Vagina (tissue), 2 donors: Measurements from ENCODE around the gene WDR54.

ENCODE experiments used
- POLR2A ChIP-seq, 2 donors: fragments of 450-650 bp; IDR thresholded peaks; one replicate each; pipeline ENCODE4 v1.6.1; 2017; ENCODE audit warnings: antibody characterized with exemption in 2 of 2, mild to moderate bottlenecking in 2 of 2, moderate library complexity in 2 of 2
- TF ChIP-seq, protein P1 (sequence below), 3 experiments: fragments of 450-650 bp in 2 of 3; fragments of 200-600 bp in 1 of 3; sonication (generic) in 1 of 3; IDR thresholded peaks; one replicate each; pipeline ENCODE4 v1.5.1; 2017 to 2019; ENCODE audit warnings: antibody characterized with exemption in 3 of 3, mild to moderate bottlenecking in 2 of 3, moderate library complexity in 2 of 3

- TF ChIP-seq, protein P1, sequence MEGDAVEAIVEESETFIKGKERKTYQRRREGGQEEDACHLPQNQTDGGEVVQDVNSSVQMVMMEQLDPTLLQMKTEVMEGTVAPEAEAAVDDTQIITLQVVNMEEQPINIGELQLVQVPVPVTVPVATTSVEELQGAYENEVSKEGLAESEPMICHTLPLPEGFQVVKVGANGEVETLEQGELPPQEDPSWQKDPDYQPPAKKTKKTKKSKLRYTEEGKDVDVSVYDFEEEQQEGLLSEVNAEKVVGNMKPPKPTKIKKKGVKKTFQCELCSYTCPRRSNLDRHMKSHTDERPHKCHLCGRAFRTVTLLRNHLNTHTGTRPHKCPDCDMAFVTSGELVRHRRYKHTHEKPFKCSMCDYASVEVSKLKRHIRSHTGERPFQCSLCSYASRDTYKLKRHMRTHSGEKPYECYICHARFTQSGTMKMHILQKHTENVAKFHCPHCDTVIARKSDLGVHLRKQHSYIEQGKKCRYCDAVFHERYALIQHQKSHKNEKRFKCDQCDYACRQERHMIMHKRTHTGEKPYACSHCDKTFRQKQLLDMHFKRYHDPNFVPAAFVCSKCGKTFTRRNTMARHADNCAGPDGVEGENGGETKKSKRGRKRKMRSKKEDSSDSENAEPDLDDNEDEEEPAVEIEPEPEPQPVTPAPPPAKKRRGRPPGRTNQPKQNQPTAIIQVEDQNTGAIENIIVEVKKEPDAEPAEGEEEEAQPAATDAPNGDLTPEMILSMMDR (IDR thresholded peaks at IDR 0.05): no peak
- no peak for TF ChIP-seq POLR2A (IDR thresholded peaks at IDR 0.05)
These were observed 13.8 kb upstream of the WDR54 start for GRCh38 chr2:74407682-74408081.
